ENCODE data around the gene IL22RA1.

IL22RA1 gene

GRCh38 chr1:24096009-24096738 lies 46.8 kb downstream of the IL22RA1 start:
- DNase-seq, result no peak

GRCh38 chr1:24095140-24095859 lies 47.6 kb downstream of the IL22RA1 start:
- DNase-seq, result no peak

GRCh38 chr1:24094554-24094953 lies 48.4 kb downstream of the IL22RA1 start:
- DNase-seq, result no peak

GRCh38 chr1:24093732-24094131 lies 49.2 kb downstream of the IL22RA1 start:
- no peak for DNase-seq

GRCh38 chr1:24092979-24093378 lies 50.0 kb downstream of the IL22RA1 start:
- DNase-seq, result no peak

- no peak for DNase-seq
Measured at GRCh38 chr1:24091971-24092482, 50.9 kb downstream of the IL22RA1 start.

- DNase-seq, result no peak
Measured at GRCh38 chr1:24090736-24091135, 52.2 kb downstream of the IL22RA1 start.

- DNase-seq, result no peak
Measured at GRCh38 chr1:24089743-24090555, 53.0 kb downstream of the IL22RA1 start.

GRCh38 chr1:24089027-24089742 lies 53.8 kb downstream of the IL22RA1 start:
- no peak for DNase-seq

- DNase-seq, result no peak
Measured at GRCh38 chr1:24086466-24086865, 56.5 kb downstream of the IL22RA1 start.

GRCh38 chr1:24085546-24085945 lies 57.4 kb downstream of the IL22RA1 start:
- DNase-seq, result no peak

GRCh38 chr1:24085007-24085406 lies 57.9 kb downstream of the IL22RA1 start:
- no peak for DNase-seq

- DNase-seq, result no peak
Measured at GRCh38 chr1:24084050-24084449, 58.9 kb downstream of the IL22RA1 start.

- DNase-seq, result no peak
Measured at GRCh38 chr1:24082372-24082771, 60.6 kb downstream of the IL22RA1 start.

- DNase-seq, result no peak
Measured at GRCh38 chr1:24081190-24081589, 61.8 kb downstream of the IL22RA1 start.

- DNase-seq, result no peak
Measured at GRCh38 chr1:24080131-24080530, 62.8 kb downstream of the IL22RA1 start.

GRCh38 chr1:24077278-24077978 lies 65.5 kb downstream of the IL22RA1 start:
- no peak for DNase-seq

GRCh38 chr1:24075946-24076345 lies 67.0 kb downstream of the IL22RA1 start:
- DNase-seq, result no peak

GRCh38 chr1:24075590-24075854 lies 67.4 kb downstream of the IL22RA1 start:
- DNase-seq, result no peak

GRCh38 chr1:24074817-24075589 lies 67.9 kb downstream of the IL22RA1 start:
- DNase-seq, result peak; percentile 23

GRCh38 chr1:24074196-24074595 lies 68.7 kb downstream of the IL22RA1 start:
- no peak for DNase-seq

- DNase-seq, result no peak
Measured at GRCh38 chr1:24071941-24072340, 71.0 kb downstream of the IL22RA1 start.
